ENCODE measurements around the gene CAMKK2.
A peak's percentile ranks its signal among the peaks of the same experiment; 100 is the strongest.

The CAMKK2 gene

DNA sequence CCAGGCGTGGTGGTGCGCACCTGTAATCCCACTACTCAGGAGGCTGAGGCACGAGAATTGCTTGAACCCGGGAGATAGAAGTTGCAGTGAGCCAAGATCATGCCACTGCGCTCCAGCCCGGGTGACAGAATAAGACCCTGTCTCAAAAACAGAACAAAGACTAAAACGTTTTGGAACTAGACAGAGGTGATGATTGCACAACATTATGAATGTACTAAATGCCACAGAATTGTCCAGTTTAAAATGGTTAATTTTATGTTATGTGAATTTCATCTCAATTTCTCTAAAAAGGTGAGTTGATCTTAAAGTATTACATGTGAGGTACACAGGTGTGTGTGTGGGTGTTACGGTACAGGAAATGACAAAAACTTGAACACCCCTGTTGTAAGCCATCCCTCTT lies 70.1 kb downstream of the CAMKK2 start:
- H3K9me3 ChIP-seq (ENCODE audit: control insufficient read depth, insufficient read depth, low read length) = no peaks in the 10 kb centered on the region
- no peaks in the 10 kb centered on the region for H3K79me2 ChIP-seq (ENCODE audit: control insufficient read depth, low read length)
- no peaks in the 10 kb centered on the region for H3K9me2 ChIP-seq (replicated peaks; ENCODE audit: control insufficient read depth, low read length)
- H4K20me1 ChIP-seq (ENCODE audit: control insufficient read depth, insufficient read depth, low read depth, low read length) = no peaks in the 10 kb centered on the region
- H3K27ac ChIP-seq (ENCODE audit: low read depth, low read length) = no peak overlapping the region
- H3F3A ChIP-seq (ENCODE audit: control insufficient read depth, insufficient read depth) = 0 out of 2 replicates have a peak, but pooled peaks cover 2% of the 10 kb centered on the region
- no peaks in the 10 kb centered on the region for H3K27me3 ChIP-seq (ENCODE audit: control insufficient read depth, low read length)
- H3K4me3 ChIP-seq (ENCODE audit: low read length) = no peak overlapping the region
- TF ChIP-seq EZH2phosphoT487 (IDR thresholded peaks at IDR 0.05; ENCODE audit: borderline replicate concordance, low read length) = no peak
- TF ChIP-seq, protein P1, sequence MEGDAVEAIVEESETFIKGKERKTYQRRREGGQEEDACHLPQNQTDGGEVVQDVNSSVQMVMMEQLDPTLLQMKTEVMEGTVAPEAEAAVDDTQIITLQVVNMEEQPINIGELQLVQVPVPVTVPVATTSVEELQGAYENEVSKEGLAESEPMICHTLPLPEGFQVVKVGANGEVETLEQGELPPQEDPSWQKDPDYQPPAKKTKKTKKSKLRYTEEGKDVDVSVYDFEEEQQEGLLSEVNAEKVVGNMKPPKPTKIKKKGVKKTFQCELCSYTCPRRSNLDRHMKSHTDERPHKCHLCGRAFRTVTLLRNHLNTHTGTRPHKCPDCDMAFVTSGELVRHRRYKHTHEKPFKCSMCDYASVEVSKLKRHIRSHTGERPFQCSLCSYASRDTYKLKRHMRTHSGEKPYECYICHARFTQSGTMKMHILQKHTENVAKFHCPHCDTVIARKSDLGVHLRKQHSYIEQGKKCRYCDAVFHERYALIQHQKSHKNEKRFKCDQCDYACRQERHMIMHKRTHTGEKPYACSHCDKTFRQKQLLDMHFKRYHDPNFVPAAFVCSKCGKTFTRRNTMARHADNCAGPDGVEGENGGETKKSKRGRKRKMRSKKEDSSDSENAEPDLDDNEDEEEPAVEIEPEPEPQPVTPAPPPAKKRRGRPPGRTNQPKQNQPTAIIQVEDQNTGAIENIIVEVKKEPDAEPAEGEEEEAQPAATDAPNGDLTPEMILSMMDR (IDR thresholded peaks at IDR 0.05; ENCODE audit: low read depth, low read length, poor library complexity, severe bottlenecking) = no peak
- peaks cover 38% of the 10 kb centered on the region for H3K4me1 ChIP-seq (ENCODE audit: control insufficient read depth, low read length)
- H3K36me3 ChIP-seq (ENCODE audit: control insufficient read depth, low read length) = no peaks in the 10 kb centered on the region
- no peak overlapping the region for H3K4me2 ChIP-seq (ENCODE audit: low read length)

DNA sequence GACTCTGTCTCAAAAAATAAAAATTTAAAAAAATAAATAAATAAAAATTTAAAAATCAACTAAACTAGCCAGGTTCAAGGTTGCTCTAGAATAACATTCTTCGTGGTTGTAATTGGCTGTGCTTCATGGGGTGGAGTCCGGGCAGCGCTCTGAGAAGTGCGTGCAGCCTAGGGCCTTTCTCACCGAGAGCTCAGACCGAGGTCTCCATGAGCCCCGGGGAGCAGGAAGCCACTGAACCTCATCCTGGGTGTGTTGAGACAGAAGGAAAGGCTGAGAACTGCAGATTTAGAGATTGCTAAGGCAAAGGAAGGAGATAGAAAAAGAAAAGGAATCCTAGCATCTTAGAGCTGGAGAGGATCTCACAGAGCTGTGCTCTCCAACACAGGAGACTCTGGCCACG lies 71.9 kb downstream of the CAMKK2 start:
- Histone ChIP-seq H3K27ac (ENCODE audit: low read depth, low read length) (no peak overlapping the region), H3K9me2 (replicated peaks; ENCODE audit: control insufficient read depth, low read length) (no peaks in the 10 kb centered on the region), H3K4me2 (ENCODE audit: low read length) (no peak overlapping the region), H3K27me3 (ENCODE audit: control insufficient read depth, low read length) (no peaks in the 10 kb centered on the region), H3K36me3 (ENCODE audit: control insufficient read depth, low read length) (no peaks in the 10 kb centered on the region), H3F3A (ENCODE audit: control insufficient read depth, insufficient read depth) (peaks cover 4% of the 10 kb centered on the region; the same call in 1 of the 2 replicates), H3K4me3 (ENCODE audit: low read length) (no peak overlapping the region), H3K4me1 (ENCODE audit: control insufficient read depth, low read length) (peaks cover 36% of the 10 kb centered on the region), H3K79me2 (ENCODE audit: control insufficient read depth, low read length) (no peaks in the 10 kb centered on the region), H4K20me1 (ENCODE audit: control insufficient read depth, insufficient read depth, low read depth, low read length) (no peaks in the 10 kb centered on the region), H3K9me3 (ENCODE audit: control insufficient read depth, insufficient read depth, low read length) (no peaks in the 10 kb centered on the region)
- TF ChIP-seq, protein P1 (IDR thresholded peaks at IDR 0.05; ENCODE audit: low read depth, low read length, poor library complexity, severe bottlenecking) = no peak
- TF ChIP-seq EZH2phosphoT487 (IDR thresholded peaks at IDR 0.05; ENCODE audit: borderline replicate concordance, low read length) = no peak

DNA sequence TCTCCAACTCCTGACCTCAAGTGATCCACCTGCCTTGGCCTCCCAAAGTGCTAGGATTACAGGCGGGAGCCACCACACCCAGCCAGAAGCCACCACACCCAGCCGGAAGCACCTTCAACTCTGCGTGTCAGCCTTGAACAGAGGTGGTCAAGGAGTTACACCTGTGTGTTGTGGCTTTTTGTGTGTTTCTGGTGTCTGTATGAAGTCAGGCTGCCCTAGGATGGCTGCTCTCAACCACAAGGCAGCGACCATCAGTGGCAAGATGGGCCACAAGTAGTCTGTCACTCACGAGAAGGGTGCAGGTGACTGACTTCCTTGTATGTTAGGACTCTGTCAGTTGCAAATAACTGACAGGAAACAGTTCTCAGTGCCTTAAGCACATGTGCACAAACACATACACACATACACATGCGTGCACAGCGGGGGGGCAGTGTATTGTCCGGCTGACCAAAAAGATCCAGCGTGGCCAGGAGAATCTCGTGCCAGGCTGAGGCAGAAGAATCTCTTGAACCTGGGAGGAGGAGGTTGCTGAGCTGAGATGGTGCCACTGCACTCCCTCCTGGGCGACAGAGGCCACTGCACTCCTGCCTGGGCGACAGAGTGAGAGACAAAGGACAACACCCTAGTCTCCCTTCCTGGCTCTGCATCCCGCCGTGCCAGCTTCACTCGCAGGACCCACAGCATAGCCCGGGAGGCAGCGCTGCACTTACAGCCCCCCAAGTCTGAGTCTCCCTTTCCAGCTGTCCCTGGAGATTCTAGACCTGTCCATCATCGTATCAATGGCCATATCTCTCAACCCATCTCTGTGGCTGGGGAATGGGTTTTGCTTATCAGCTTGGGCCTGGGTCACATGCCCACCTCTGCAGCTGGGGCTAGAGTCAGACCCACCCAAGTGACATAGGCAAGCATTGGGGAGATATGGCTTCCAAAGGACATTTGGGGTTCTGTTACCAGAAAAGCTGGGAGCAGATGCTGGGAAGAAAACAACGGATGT lies 72.9 kb downstream of the CAMKK2 start:
- peak overlapping the region; percentile 60 for H3K4me2 ChIP-seq (ENCODE audit: low read length)
- H3F3A ChIP-seq (ENCODE audit: control insufficient read depth, insufficient read depth) = peaks cover 4% of the 10 kb centered on the region; the same call in 1 of the 2 replicates
- H3K4me1 ChIP-seq (ENCODE audit: control insufficient read depth, low read length) = peaks cover 36% of the 10 kb centered on the region
- TF ChIP-seq EZH2phosphoT487 (IDR thresholded peaks at IDR 0.05; ENCODE audit: borderline replicate concordance, low read length) = no peak
- TF ChIP-seq, protein P1 (IDR thresholded peaks at IDR 0.05; ENCODE audit: low read depth, low read length, poor library complexity, severe bottlenecking) = peak; percentile 72
- H3K79me2 ChIP-seq (ENCODE audit: control insufficient read depth, low read length) = no peaks in the 10 kb centered on the region
- peak overlapping the region; percentile 45 for H3K27ac ChIP-seq (ENCODE audit: low read depth, low read length)
- no peaks in the 10 kb centered on the region for H4K20me1 ChIP-seq (ENCODE audit: control insufficient read depth, insufficient read depth, low read depth, low read length)
- no peaks in the 10 kb centered on the region for H3K9me3 ChIP-seq (ENCODE audit: control insufficient read depth, insufficient read depth, low read length)
- no peaks in the 10 kb centered on the region for H3K27me3 ChIP-seq (ENCODE audit: control insufficient read depth, low read length)
- no peaks in the 10 kb centered on the region for H3K36me3 ChIP-seq (ENCODE audit: control insufficient read depth, low read length)
- peak overlapping the region; percentile 37 for H3K4me3 ChIP-seq (ENCODE audit: low read length)
- H3K9me2 ChIP-seq (replicated peaks; ENCODE audit: control insufficient read depth, low read length) = no peaks in the 10 kb centered on the region

Measured in DOHH2 (cell line).